ENCODE results near the gene NMNAT2.
A peak's percentile ranks its signal among the peaks of the same experiment; 100 is the strongest.

Gene NMNAT2

DNA sequence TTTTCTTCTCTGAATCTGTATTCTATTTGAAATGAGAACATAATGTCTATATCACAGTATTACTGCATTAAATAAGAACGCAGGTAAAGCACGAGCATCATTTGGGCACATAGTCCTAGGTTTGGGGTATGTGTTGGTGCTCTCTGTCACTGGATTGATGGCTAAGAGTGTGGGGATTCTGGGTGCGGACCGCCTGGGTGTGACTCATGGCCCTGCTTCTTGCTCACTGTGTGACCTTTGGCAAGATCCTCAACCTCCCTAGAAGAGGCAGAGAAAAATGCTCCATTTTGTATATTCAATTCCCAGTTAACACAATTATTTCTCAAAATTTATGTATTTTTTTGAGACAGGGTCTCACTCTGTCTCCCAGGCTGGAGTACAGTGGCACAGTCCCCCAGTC is 132.4 kb downstream of the NMNAT2 start:
- TF ChIP-seq, protein P1, sequence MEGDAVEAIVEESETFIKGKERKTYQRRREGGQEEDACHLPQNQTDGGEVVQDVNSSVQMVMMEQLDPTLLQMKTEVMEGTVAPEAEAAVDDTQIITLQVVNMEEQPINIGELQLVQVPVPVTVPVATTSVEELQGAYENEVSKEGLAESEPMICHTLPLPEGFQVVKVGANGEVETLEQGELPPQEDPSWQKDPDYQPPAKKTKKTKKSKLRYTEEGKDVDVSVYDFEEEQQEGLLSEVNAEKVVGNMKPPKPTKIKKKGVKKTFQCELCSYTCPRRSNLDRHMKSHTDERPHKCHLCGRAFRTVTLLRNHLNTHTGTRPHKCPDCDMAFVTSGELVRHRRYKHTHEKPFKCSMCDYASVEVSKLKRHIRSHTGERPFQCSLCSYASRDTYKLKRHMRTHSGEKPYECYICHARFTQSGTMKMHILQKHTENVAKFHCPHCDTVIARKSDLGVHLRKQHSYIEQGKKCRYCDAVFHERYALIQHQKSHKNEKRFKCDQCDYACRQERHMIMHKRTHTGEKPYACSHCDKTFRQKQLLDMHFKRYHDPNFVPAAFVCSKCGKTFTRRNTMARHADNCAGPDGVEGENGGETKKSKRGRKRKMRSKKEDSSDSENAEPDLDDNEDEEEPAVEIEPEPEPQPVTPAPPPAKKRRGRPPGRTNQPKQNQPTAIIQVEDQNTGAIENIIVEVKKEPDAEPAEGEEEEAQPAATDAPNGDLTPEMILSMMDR (IDR thresholded peaks at IDR 0.05; ENCODE audit: low read length, missing control alignments): no peak
- DNase-seq (ENCODE audit: low read depth): no peak
- H3K4me3 ChIP-seq (replicated peaks; ENCODE audit: low read depth, low read length): no peak overlapping the region

DNA sequence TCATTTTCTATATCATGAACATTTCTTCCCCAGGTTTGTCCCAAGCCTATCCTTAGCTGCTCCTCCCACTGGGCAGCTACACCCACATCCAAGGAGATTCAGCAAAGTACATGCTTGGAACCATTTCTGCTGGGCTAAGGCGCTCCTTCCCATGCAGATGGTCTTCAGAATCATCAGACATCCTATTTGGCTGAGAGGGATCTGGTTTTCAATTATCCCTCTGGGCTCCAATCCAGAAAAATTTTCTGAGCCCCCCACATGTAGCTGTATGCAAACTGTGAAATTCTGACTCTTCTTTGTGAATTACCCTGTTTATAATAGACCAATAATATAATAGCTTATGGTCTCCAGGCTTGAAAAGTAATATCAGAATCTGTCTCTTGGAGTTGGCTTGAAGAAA is 132.9 kb downstream of the NMNAT2 start:
- DNase-seq (ENCODE audit: low read depth): no peak
- TF ChIP-seq, protein P1 (IDR thresholded peaks at IDR 0.05; ENCODE audit: low read length, missing control alignments): no peak
- no peak overlapping the region for H3K4me3 ChIP-seq (replicated peaks; ENCODE audit: low read depth, low read length)

DNA sequence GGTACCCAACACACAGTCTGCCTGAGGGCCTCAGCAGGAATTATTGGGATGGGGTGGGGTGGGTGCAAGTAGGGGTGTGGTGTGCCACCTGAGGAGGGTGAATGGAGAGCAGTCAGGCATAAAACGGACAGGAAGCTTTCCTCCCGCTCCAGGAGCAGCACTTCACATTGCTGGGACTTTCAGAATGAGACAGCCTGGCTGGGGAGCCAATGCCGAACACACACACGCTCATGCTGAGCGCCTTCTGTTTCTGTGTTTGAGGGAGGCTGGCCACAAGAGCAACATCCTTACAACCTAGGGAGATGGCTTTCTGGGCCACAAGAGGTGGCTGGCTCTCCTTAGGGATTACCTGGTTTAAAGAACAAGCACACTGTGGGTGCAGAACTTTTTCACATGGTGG is 134.1 kb downstream of the NMNAT2 start:
- no peak for DNase-seq (ENCODE audit: low read depth)
- no peak overlapping the region for H3K4me3 ChIP-seq (replicated peaks; ENCODE audit: low read depth, low read length)
- TF ChIP-seq, protein P1 (IDR thresholded peaks at IDR 0.05; ENCODE audit: low read length, missing control alignments): no peak

DNA sequence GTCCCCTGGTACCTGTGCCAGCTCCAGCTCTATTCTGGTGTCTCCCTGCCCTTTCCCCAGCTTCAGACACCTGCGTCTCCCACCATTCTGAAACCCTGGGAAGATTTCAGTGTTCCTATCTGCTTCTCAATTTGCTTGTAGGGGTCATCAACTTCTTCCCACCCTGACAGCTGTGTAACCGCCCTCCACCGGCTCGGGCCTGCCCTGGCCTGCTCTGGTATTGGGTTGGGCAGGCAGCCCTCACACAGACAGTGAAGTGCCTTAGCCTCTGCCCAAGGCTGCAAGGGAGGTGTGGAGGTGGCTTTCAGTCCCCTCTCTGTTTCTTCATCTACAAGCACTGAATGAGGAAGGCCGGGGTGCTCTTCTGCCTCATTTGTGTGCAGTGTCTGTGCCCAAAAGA is 134.9 kb downstream of the NMNAT2 start:
- TF ChIP-seq, protein P1 (IDR thresholded peaks at IDR 0.05; ENCODE audit: low read length, missing control alignments): no peak
- H3K4me3 ChIP-seq (replicated peaks; ENCODE audit: low read depth, low read length): no peak overlapping the region
- DNase-seq (ENCODE audit: low read depth): no peak

DNA sequence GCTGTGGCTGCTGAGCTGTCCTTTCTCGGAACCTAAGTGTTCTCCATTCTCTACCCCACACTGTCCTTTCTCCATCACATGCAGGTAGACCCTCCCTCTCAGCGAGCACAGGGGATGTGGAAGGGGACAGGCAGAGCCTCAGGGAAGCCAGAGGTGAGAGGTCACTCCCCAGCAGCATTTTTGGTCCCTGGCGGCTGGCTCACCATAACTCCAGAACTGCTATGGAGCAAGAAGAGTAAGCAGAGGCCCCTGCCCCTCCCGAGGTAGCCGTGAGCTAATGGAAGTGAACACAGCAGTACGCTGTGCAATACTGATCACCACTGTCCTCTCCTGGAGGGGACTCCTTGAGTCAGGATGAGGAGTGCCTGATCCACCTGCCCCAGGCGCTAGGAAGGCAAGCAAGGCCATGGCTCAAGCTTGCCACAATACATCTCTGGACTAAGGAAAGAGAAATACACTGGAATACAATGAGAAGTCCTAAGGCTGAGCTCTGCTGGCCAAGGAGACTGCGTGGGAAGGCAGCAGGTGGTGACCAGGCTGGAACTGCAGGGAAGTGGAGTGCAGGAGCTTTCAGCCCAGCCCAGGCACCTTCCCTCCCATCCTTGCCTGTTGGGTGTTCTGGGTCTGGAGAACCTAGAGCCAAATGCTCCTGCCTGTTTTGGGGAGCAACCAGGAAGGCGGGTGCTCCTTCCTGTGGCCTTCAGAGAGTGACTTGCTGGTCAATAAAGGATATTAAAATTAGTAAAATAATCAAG is 135.9 kb downstream of the NMNAT2 start:
- no peak overlapping the region for H3K4me3 ChIP-seq (replicated peaks; ENCODE audit: low read depth, low read length)
- TF ChIP-seq, protein P1 (IDR thresholded peaks at IDR 0.05; ENCODE audit: low read length, missing control alignments): no peak
- DNase-seq (ENCODE audit: low read depth): no peak

DNA sequence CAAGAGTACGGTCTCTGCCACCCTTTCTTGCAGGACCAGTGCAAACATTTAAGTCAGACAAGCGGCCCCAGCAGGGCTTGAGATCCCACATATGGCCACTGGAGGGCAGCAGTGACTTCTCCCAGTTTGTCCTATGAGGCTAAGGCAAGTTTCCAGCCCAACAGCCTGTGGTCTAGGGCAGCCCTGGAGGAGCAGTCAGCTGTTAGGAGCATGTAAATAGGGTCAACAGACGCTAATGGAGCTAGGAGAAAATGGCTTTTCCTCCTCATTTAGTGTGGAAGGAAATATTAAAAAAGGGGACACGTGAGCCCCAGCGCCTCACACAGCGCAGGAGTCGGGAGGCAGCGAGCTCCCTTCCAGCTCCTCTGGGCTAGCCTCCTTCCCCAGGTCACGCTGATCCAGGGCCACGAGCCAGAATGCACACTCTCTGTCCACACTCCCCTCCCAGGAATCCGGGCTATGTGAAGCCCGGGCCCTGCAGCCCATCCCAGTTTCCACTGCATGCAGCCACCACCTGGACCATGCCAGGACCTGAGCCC is 136.6 kb downstream of the NMNAT2 start:
- H3K4me3 ChIP-seq (replicated peaks; ENCODE audit: low read depth, low read length): no peak overlapping the region

More for the DNA sequence above, 136.6 kb downstream of the NMNAT2 start:
- DNase-seq (ENCODE audit: low read depth): peak; percentile 98
- TF ChIP-seq, protein P1 (IDR thresholded peaks at IDR 0.05; ENCODE audit: low read length, missing control alignments): peak; percentile 78

Data from fibroblast of pulmonary artery (primary cell).